WTC11 (cell line): ENCODE measurements around the gene RASA2. TPM values are rescaled to one million over a fixed set of nuclear protein-coding genes. Genes with fewer than 3 reads are reported as not detected.

Experiments used
- ATAC-seq: fragments of 200-7000 bp; cut with Tn5 transposase; 2 replicates; pipeline ENCODE4 v1.10.0; 2021; ENCODE audit warnings: mild to moderate bottlenecking, moderate library complexity
- CTCF ChIA-PET: fragments of 300-600 bp; sonication (Branson Sonifier 250); formaldehyde crosslinking; loops from one replicate; lab custom pipeline; 2021; ENCODE audit warnings: antibody characterized with exemption; lab: Charles Lee
- POLR2A ChIA-PET: fragments of 350-600 bp; sonication (Branson Sonifier 250); formaldehyde crosslinking; loops from one replicate; lab custom pipeline; 2021; ENCODE audit warnings: antibody characterized with exemption; lab: Charles Lee
- DNase-seq: peaks from one replicate; pipeline ENCODE4 v3.0.0; 2021; ENCODE audit warnings: low spot score
- H3K27ac Mint-ChIP-seq: 2 replicates; pipeline ENCODE4 v1.8.0; 2021; ENCODE audit warnings: mixed read lengths
- H3K27me3 Mint-ChIP-seq: 2 replicates; pipeline ENCODE4 v1.8.0; 2021; ENCODE audit warnings: low read depth, mild to moderate bottlenecking, moderate library complexity, mixed read lengths
- H3K36me3 Mint-ChIP-seq: 2 replicates; pipeline ENCODE4 v1.8.0; 2021; ENCODE audit warnings: mixed read lengths
- H3K4me1 Mint-ChIP-seq: 2 replicates; pipeline ENCODE4 v1.8.0; 2022; ENCODE audit warnings: mixed read lengths
- H3K4me3 Mint-ChIP-seq: 2 replicates; pipeline ENCODE4 v1.8.0; 2021; ENCODE audit warnings: mild to moderate bottlenecking, moderate library complexity, mixed read lengths
- H3K9me3 Mint-ChIP-seq: 2 replicates; pipeline ENCODE4 v1.8.0; 2021; ENCODE audit warnings: mixed read lengths
- CDX4 ChIP-seq: fragments of 250-450 bp; sonication (Bioruptor Pico); IDR thresholded peaks from 2 replicates; pipeline ENCODE4 v1.9.0; 2021; ENCODE audit warnings: moderate library complexity, mild to moderate bottlenecking, inconsistent platforms, borderline replicate concordance
- E2F4 ChIP-seq: sonication (generic); formaldehyde crosslinking; IDR thresholded peaks from 2 replicates; pipeline ENCODE4 v1.8.1; 2022; ENCODE audit warnings: low read depth, mild to moderate bottlenecking, moderate library complexity, missing genetic modification reagents, borderline replicate concordance
- ELF4 ChIP-seq: sonication (generic); formaldehyde crosslinking; IDR thresholded peaks from 2 replicates; pipeline ENCODE4 v1.8.1; 2022; ENCODE audit warnings: low read depth, mild to moderate bottlenecking, moderate library complexity, missing genetic modification reagents
- ETV6 ChIP-seq: sonication (generic); formaldehyde crosslinking; IDR thresholded peaks from 2 replicates; pipeline ENCODE4 v1.8.1; 2022; ENCODE audit warnings: mild to moderate bottlenecking, missing genetic modification reagents
- GRHL2 ChIP-seq: fragments of 250-450 bp; sonication (Bioruptor Pico); IDR thresholded peaks from 2 replicates; pipeline ENCODE4 v1.8.0; 2022; ENCODE audit warnings: mild to moderate bottlenecking, moderate library complexity; ENCODE audit not compliant: insufficient replicate concordance, severe bottlenecking
- MYBL2 ChIP-seq: sonication (generic); formaldehyde crosslinking; IDR thresholded peaks from 2 replicates; pipeline ENCODE4 v1.8.1; 2023; ENCODE audit warnings: mild to moderate bottlenecking, moderate library complexity, missing genetic modification reagents
- NR1H2 ChIP-seq: sonication (generic); formaldehyde crosslinking; IDR thresholded peaks from 2 replicates; pipeline ENCODE4 v1.9.0; 2021; ENCODE audit warnings: mild to moderate bottlenecking, moderate library complexity, missing genetic modification reagents
- STAT6 ChIP-seq: sonication (generic); formaldehyde crosslinking; conservative IDR thresholded peaks from 2 replicates; pipeline ENCODE4 v1.8.1; 2023; ENCODE audit warnings: mild to moderate bottlenecking, low read depth, missing genetic modification reagents, moderate library complexity
- ZNF138 ChIP-seq: sonication (generic); formaldehyde crosslinking; conservative IDR thresholded peaks from 2 replicates; pipeline ENCODE4 v1.8.1; 2022; ENCODE audit warnings: mild to moderate bottlenecking, moderate library complexity, missing genetic modification reagents
- ZNF317 ChIP-seq: sonication (generic); formaldehyde crosslinking; IDR thresholded peaks from 2 replicates; pipeline ENCODE4 v1.8.1; 2023; ENCODE audit warnings: low read depth, mild to moderate bottlenecking, moderate library complexity, missing genetic modification reagents, borderline replicate concordance
- ZNF671 ChIP-seq: fragments of 250-450 bp; sonication (Bioruptor Pico); IDR thresholded peaks from 2 replicates; pipeline ENCODE4 v1.8.0; 2021; ENCODE audit warnings: mild to moderate bottlenecking
- total RNA-seq: library from RNA; stranded (reverse); gene quantifications from 3 replicates; pipeline ENCODE4 v1.2.3, GENCODE V29; 2021
- TF ChIP-seq, protein P1 (sequence below): sonication (generic); formaldehyde crosslinking; IDR thresholded peaks from 2 replicates; pipeline ENCODE4 v1.8.0; 2022; ENCODE audit warnings: missing genetic modification reagents
- TF ChIP-seq, protein P2 (sequence below): sonication (generic); formaldehyde crosslinking; conservative IDR thresholded peaks from 2 replicates; pipeline ENCODE4 v1.8.1; 2022; ENCODE audit warnings: mild to moderate bottlenecking, missing genetic modification reagents
- TF ChIP-seq, protein P3 (sequence below): fragments of 250-450 bp; sonication (Bioruptor Pico); IDR thresholded peaks from 2 replicates; pipeline ENCODE4 v1.9.0; 2021; ENCODE audit warnings: mild to moderate bottlenecking
- TF ChIP-seq, protein P4 (sequence below): sonication (generic); formaldehyde crosslinking; IDR thresholded peaks from 2 replicates; pipeline ENCODE4 v1.8.1; 2022; ENCODE audit warnings: low read depth, missing genetic modification reagents, borderline replicate concordance
- TF ChIP-seq, protein P5 (sequence below): sonication (generic); formaldehyde crosslinking; IDR thresholded peaks from 2 replicates; pipeline ENCODE4 v1.8.0; 2023; ENCODE audit warnings: missing genetic modification reagents, mild to moderate bottlenecking, borderline replicate concordance

Gene RASA2
- total RNA-seq, 1 experiment from 2014 or later: 13.9 TPM

DNA sequence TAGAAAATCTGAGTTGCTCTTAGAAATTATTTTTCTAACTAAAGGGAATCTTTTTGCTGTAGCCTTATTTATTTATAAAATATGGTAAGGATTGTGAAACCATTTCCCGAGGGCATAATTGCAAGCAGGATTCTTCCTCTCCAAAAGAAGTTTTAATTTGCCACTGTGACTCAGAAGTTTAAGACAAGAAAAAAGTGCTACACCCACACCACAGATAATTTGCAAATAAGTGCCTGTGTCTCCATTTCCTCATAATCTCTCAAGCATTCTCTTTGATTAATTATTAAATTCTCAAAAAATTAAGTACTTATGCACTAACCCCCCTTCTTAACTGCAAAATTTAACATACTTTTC, 43.6 kb downstream of the RASA2 start:
- H3K4me1 Mint-ChIP-seq: peaks cover 13% of the 10 kb centered on the region
- H3K27me3 Mint-ChIP-seq: peaks cover 4% of the 10 kb centered on the region; the same call in 1 of the 2 replicates
- TF ChIP-seq ETV6 (CRISPR knock-in tag) (no peak), ZNF671 (CRISPR knock-in tag) (no peak), ELF4 (CRISPR knock-in tag) (no peak), E2F4 (CRISPR knock-in tag) (no peak), GRHL2 (no peak), CDX4 (CRISPR knock-in tag) (no peak), STAT6 (CRISPR knock-in tag) (no peak), MYBL2 (CRISPR knock-in tag) (no peak), ZNF138 (CRISPR knock-in tag) (no peak), ZNF317 (CRISPR knock-in tag) (no peak)
- TF ChIP-seq, protein P1, sequence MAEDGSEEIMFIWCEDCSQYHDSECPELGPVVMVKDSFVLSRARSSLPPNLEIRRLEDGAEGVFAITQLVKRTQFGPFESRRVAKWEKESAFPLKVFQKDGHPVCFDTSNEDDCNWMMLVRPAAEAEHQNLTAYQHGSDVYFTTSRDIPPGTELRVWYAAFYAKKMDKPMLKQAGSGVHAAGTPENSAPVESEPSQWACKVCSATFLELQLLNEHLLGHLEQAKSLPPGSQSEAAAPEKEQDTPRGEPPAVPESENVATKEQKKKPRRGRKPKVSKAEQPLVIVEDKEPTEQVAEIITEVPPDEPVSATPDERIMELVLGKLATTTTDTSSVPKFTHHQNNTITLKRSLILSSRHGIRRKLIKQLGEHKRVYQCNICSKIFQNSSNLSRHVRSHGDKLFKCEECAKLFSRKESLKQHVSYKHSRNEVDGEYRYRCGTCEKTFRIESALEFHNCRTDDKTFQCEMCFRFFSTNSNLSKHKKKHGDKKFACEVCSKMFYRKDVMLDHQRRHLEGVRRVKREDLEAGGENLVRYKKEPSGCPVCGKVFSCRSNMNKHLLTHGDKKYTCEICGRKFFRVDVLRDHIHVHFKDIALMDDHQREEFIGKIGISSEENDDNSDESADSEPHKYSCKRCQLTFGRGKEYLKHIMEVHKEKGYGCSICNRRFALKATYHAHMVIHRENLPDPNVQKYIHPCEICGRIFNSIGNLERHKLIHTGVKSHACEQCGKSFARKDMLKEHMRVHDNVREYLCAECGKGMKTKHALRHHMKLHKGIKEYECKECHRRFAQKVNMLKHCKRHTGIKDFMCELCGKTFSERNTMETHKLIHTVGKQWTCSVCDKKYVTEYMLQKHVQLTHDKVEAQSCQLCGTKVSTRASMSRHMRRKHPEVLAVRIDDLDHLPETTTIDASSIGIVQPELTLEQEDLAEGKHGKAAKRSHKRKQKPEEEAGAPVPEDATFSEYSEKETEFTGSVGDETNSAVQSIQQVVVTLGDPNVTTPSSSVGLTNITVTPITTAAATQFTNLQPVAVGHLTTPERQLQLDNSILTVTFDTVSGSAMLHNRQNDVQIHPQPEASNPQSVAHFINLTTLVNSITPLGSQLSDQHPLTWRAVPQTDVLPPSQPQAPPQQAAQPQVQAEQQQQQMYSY (CRISPR knock-in tag): no peak
- TF ChIP-seq, protein P2, sequence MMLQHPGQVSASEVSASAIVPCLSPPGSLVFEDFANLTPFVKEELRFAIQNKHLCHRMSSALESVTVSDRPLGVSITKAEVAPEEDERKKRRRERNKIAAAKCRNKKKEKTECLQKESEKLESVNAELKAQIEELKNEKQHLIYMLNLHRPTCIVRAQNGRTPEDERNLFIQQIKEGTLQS (CRISPR knock-in tag): no peak
- TF ChIP-seq, protein P3, sequence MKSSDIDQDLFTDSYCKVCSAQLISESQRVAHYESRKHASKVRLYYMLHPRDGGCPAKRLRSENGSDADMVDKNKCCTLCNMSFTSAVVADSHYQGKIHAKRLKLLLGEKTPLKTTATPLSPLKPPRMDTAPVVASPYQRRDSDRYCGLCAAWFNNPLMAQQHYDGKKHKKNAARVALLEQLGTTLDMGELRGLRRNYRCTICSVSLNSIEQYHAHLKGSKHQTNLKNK: no peak
- DNase-seq: no peak
- POLR2A ChIA-PET: no interaction called here
- no peak for ATAC-seq
- H3K4me3 Mint-ChIP-seq: no peak overlapping the region
- CTCF ChIA-PET: no interaction called here
- no peak overlapping the region for H3K27ac Mint-ChIP-seq
- H3K36me3 Mint-ChIP-seq: peaks cover 3% of the 10 kb centered on the region
- H3K9me3 Mint-ChIP-seq: peaks cover 3% of the 10 kb centered on the region

DNA sequence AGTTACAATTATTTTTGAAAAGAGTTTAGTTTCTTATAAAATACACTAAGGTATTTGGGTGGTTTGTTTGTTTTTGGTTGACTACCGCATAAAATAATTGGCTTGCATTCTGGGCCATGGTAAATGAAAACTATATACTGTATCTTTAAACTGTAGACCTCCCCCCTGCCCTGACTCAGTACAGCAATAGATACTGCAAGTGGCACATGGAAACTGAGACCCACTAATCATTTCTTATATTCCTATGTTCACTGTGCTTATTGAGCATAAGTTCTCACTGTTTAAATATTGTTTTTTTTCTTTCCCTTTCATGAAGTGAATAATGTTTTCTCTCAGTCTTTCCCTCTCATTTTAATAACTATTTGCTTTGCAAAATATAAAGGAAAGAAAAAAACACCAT, 45.8 kb downstream of the RASA2 start:
- Mint-ChIP-seq H3K4me3 (no peak overlapping the region), H3K27me3 (no peaks in the 10 kb centered on the region), H3K4me1 (no peaks in the 10 kb centered on the region), H3K36me3 (peaks cover 15% of the 10 kb centered on the region), H3K9me3 (peaks cover 12% of the 10 kb centered on the region), H3K27ac (no peak overlapping the region)
- ChIA-PET CTCF (no interaction called here), POLR2A (no interaction called here)
- ATAC-seq (no peak), DNase-seq (no peak)
- TF ChIP-seq, protein P4, sequence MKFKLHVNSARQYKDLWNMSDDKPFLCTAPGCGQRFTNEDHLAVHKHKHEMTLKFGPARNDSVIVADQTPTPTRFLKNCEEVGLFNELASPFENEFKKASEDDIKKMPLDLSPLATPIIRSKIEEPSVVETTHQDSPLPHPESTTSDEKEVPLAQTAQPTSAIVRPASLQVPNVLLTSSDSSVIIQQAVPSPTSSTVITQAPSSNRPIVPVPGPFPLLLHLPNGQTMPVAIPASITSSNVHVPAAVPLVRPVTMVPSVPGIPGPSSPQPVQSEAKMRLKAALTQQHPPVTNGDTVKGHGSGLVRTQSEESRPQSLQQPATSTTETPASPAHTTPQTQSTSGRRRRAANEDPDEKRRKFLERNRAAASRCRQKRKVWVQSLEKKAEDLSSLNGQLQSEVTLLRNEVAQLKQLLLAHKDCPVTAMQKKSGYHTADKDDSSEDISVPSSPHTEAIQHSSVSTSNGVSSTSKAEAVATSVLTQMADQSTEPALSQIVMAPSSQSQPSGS (CRISPR knock-in tag): no peak
- TF ChIP-seq NR1H2 (CRISPR knock-in tag): no peak
- TF ChIP-seq, protein P5, sequence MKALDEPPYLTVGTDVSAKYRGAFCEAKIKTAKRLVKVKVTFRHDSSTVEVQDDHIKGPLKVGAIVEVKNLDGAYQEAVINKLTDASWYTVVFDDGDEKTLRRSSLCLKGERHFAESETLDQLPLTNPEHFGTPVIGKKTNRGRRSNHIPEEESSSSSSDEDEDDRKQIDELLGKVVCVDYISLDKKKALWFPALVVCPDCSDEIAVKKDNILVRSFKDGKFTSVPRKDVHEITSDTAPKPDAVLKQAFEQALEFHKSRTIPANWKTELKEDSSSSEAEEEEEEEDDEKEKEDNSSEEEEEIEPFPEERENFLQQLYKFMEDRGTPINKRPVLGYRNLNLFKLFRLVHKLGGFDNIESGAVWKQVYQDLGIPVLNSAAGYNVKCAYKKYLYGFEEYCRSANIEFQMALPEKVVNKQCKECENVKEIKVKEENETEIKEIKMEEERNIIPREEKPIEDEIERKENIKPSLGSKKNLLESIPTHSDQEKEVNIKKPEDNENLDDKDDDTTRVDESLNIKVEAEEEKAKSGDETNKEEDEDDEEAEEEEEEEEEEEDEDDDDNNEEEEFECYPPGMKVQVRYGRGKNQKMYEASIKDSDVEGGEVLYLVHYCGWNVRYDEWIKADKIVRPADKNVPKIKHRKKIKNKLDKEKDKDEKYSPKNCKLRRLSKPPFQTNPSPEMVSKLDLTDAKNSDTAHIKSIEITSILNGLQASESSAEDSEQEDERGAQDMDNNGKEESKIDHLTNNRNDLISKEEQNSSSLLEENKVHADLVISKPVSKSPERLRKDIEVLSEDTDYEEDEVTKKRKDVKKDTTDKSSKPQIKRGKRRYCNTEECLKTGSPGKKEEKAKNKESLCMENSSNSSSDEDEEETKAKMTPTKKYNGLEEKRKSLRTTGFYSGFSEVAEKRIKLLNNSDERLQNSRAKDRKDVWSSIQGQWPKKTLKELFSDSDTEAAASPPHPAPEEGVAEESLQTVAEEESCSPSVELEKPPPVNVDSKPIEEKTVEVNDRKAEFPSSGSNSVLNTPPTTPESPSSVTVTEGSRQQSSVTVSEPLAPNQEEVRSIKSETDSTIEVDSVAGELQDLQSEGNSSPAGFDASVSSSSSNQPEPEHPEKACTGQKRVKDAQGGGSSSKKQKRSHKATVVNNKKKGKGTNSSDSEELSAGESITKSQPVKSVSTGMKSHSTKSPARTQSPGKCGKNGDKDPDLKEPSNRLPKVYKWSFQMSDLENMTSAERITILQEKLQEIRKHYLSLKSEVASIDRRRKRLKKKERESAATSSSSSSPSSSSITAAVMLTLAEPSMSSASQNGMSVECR (CRISPR knock-in tag): no peak
